Thoracic aorta (tissue), 2 donors: ENCODE measurements around the gene ILRUN. TPM values are rescaled to one million over a fixed set of nuclear protein-coding genes. Genes with fewer than 3 reads are reported as not detected.
"Not testable (repeated sequence)": the region's sequence is repeated elsewhere in the genome, so short reads cannot be mapped to it uniquely, and the experiment has no call there.

Source experiments
- ATAC-seq: fragments of 150-250 bp; one replicate; pipeline ENCODE4 v1.8.0; 2017; ENCODE audit warnings: low read depth; ENCODE audit not compliant: insufficient number of reproducible peaks, low FRiP score
- DNase-seq: peaks from one replicate; pipeline ENCODE4 v3.0.0-alpha.2; 2020; ENCODE audit warnings: low spot score
- H3K27ac ChIP-seq, 2 donors: fragments of 200-600 bp; sonication (generic); 1 replicate in 1 of 2; 2 replicates in 1 of 2; pipeline ENCODE4 v1.5.1; 2016; ENCODE audit warnings: mild to moderate bottlenecking in 2 of 2, moderate library complexity in 2 of 2
- H3K27me3 ChIP-seq: fragments of 200-600 bp; sonication (generic); replicated peaks from 2 replicates; pipeline ENCODE4 v1.6.0; 2016; ENCODE audit warnings: mild to moderate bottlenecking; ENCODE audit not compliant: insufficient read depth
- H3K36me3 ChIP-seq: fragments of 200-600 bp; sonication (generic); one replicate; pipeline ENCODE4 v1.5.1; 2016
- H3K4me1 ChIP-seq, 2 donors: fragments of 200-600 bp; sonication (generic); 1 replicate in 1 of 2; 2 replicates in 1 of 2; pipeline versions ENCODE4 v1.5.1 to v1.6.0; 2016; ENCODE audit warnings: low read depth in 2 of 2, mild to moderate bottlenecking in 1 of 2; ENCODE audit not compliant: control insufficient read depth in 1 of 2
- H3K4me3 ChIP-seq: fragments of 200-600 bp; sonication (generic); 2 replicates; pipeline ENCODE4 v1.5.1; 2016; ENCODE audit warnings: mild to moderate bottlenecking
- H3K9me3 ChIP-seq: fragments of 200-600 bp; sonication (generic); 2 replicates; pipeline ENCODE4 v1.5.1; 2016
- total RNA-seq, 2 donors: library from RNA; depleted of rRNA; stranded (reverse); fragments of >200 nt; gene quantifications; one replicate each; pipeline versions ENCODE4 v1.1.0 to v1.2.3, GENCODE V29; 2016
- TF ChIP-seq, protein P1 (sequence below): fragments of 200-600 bp; sonication (generic); IDR thresholded peaks from one replicate; pipeline ENCODE4 v1.5.1; 2019; ENCODE audit warnings: antibody characterized with exemption

ILRUN gene
- total RNA-seq, 2 donors from 2014 or later, result 75.4 to 78.9 TPM

DNA sequence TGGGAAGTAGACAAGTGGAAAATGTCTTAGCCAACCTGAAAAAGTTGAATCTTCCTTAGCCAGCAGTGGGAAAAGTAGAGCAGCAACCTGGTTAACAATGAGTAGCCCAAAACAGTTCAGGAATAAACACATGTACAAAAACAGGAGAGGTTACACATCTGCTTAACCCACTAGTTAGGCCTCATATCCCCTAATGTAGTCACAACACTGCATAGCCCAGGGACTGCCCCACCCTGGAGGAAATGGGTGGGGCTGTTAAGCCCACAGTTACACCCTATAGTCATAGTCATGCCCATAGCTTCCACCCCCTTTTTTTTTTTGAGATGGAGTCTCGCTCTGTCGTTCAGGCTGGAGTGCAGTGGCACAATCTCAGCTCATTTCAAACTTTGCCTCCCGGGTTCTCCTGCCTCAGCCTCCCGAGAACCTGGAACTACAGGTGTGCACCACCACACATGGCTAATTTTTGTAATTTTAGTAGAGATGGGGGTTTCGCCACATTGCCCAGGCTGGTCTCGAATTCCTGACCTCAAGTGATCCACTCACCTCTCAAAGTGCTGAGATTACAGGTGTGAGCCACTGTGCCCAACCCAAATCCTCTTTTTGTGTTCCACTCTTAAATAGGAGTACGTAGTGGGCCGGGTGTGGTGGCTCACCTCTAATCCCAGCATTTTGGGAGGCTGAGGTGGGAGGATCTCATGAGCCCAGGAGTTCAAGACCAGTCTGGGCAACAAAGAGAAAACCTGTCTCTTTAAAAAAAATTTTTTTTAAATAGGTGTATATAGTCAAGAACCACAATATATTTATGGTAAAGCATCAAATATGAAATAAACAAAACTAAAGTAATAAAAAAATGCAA lies 24.5 kb downstream of the ILRUN start:
- Histone ChIP-seq H3K4me1 (peaks cover 33 to 38% of the 10 kb centered on the region in 2 donors), H3K4me3 (no peak overlapping the region), H3K36me3 (no peaks in the 10 kb centered on the region), H3K27me3 (no peaks in the 10 kb centered on the region), H3K27ac (peak overlapping the region; percentile 15 to 66), H3K9me3 (no peaks in the 10 kb centered on the region)
- no peak for DNase-seq
- TF ChIP-seq, protein P1, sequence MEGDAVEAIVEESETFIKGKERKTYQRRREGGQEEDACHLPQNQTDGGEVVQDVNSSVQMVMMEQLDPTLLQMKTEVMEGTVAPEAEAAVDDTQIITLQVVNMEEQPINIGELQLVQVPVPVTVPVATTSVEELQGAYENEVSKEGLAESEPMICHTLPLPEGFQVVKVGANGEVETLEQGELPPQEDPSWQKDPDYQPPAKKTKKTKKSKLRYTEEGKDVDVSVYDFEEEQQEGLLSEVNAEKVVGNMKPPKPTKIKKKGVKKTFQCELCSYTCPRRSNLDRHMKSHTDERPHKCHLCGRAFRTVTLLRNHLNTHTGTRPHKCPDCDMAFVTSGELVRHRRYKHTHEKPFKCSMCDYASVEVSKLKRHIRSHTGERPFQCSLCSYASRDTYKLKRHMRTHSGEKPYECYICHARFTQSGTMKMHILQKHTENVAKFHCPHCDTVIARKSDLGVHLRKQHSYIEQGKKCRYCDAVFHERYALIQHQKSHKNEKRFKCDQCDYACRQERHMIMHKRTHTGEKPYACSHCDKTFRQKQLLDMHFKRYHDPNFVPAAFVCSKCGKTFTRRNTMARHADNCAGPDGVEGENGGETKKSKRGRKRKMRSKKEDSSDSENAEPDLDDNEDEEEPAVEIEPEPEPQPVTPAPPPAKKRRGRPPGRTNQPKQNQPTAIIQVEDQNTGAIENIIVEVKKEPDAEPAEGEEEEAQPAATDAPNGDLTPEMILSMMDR, result no peak
- ATAC-seq, result no peak

GRCh38 chr6:34671367-34671766 lies 25.2 kb downstream of the ILRUN start:
- peaks cover 33 to 44% of the 10 kb centered on the region in 2 donors for H3K4me1 ChIP-seq
- H3K27ac ChIP-seq, result peak overlapping the region; percentile 15 to 66
- no peaks in the 10 kb centered on the region for H3K9me3 ChIP-seq
- TF ChIP-seq, protein P1, result no peak
- ATAC-seq, result no peak
- DNase-seq, result no peak
- no peaks in the 10 kb centered on the region for H3K27me3 ChIP-seq
- H3K4me3 ChIP-seq, result no peak overlapping the region
- H3K36me3 ChIP-seq, result no peaks in the 10 kb centered on the region

- H3K9me3 ChIP-seq, ATAC-seq, H3K27me3 ChIP-seq, DNase-seq, H3K36me3 ChIP-seq, H3K27ac ChIP-seq, H3K4me3 ChIP-seq: not testable (repeated sequence)
- peaks cover 31 to 64% of the 10 kb centered on the region in 2 donors for H3K4me1 ChIP-seq
These were observed 27.8 kb downstream of the ILRUN start for GRCh38 chr6:34668799-34669198.

DNA sequence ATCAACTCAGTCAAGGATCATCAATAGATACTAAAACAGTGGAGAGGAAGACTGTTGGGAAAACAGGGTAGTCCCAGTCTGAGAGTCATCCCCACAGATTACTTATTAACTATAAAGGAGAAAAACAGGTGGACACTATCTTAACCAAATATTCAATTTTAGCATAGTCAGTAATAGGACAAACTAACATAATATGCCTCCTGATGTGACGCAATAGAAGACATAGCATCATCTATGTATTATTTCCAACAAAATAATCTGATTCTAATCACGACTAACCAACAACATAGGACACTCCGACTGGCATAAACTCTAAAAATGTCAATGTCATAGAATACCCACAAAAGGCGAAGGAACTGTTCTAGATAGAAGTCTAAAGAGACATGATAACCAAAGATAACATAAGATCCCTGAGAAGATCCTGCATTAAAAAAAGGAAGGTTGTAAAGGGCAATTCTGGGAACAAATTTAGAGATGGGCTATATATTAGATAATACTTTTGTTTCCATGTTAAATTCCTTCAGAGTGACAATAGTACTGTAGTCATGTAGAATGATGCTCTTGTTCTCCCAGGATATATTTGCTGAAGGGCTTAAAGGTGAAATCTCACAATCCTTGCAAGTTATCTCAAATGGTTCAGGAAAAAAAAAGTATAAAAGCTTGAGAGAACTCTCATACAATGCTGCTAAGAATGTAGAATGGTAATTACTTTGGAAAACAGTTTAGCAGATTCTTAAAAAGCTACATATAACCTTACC lies 28.9 kb downstream of the ILRUN start:
- H3K4me1 ChIP-seq, result peaks cover 22 to 58% of the 10 kb centered on the region in 2 donors
- no peak overlapping the region for H3K4me3 ChIP-seq
- TF ChIP-seq, protein P1, result no peak
- H3K27ac ChIP-seq, result no peak overlapping the region
- H3K27me3 ChIP-seq, result no peaks in the 10 kb centered on the region
- H3K36me3 ChIP-seq, result no peaks in the 10 kb centered on the region
- no peaks in the 10 kb centered on the region for H3K9me3 ChIP-seq
- ATAC-seq, result no peak
- no peak for DNase-seq

GRCh38 chr6:34665019-34665418 lies 31.5 kb downstream of the ILRUN start:
- H3K27me3 ChIP-seq, result no peaks in the 10 kb centered on the region
- peak overlapping the region; percentile 24 to 49 for H3K27ac ChIP-seq
- no peaks in the 10 kb centered on the region for H3K36me3 ChIP-seq
- ATAC-seq, result no peak
- no peaks in the 10 kb centered on the region for H3K9me3 ChIP-seq
- H3K4me3 ChIP-seq, result no peak overlapping the region
- peaks cover 8 to 39% of the 10 kb centered on the region in 2 donors for H3K4me1 ChIP-seq
- DNase-seq, result no peak
- TF ChIP-seq, protein P1, result no peak
